SH-SY5Y (cell line): ENCODE results near the gene CECR2.

Experiments used
- GATA2 ChIP-seq: IDR thresholded peaks from 2 replicates; pipeline ENCODE4 v1.6.1; 2011; ENCODE audit warnings: mild to moderate bottlenecking, low read depth, low read length
- GATA3 ChIP-seq: IDR thresholded peaks from 2 replicates; pipeline ENCODE4 v1.6.1; 2011; ENCODE audit warnings: low read depth, mild to moderate bottlenecking, low read length, moderate library complexity

GRCh38 chr22:17350292-17350691, 19.0 kb upstream of the CECR2 start:
- TF ChIP-seq GATA3 (no peak), GATA2 (no peak)
